HuH-7 (cell line): ENCODE data around the gene CD24.
"Not testable (repeated sequence)": the region's sequence is repeated elsewhere in the genome, so short reads cannot be mapped to it uniquely, and the experiment has no call there.

Source experiments
- DNase-seq: peaks from one replicate; pipeline ENCODE4 v3.0.0; 2011; ENCODE audit warnings: low spot score

CD24 gene, protein sequence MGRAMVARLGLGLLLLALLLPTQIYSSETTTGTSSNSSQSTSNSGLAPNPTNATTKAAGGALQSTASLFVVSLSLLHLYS

DNA sequence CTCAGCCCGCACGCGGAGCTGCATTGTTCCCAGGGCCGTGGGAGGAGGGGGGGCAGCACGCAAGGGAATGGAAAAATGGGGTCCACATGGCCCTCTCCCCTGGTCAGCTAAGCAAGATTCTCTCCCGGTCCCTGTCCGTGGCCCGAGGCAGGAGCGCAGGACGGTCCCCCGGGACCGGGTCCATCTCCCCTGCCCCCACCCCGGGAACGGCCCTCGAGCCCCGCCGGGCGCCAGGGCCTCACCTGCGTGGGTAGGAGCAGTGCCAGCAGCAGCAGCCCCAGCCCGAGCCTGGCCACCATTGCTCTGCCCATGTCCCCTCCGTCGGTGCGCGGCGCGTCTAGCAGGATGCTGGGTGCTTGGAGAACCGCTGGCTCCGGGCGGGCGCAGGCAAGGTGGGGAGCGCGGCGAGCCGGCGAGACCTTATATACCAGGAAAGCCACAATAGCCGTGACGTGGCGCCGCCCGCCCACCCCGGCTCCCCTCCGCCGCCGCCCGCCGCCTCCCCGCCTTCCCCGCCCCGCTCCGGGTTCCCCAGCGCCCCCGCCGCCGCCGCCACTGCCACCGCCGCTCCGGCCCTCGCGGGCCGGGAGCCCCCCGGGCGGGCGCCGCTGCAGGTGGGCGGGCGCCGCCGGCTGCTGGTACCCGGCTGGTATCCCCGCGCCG, at the start of gene CD24:
CD24 (minus strand) TSS at position 394 of the 663 bp plus-strand sequence; CDS start at position 311, 83 bp downstream.
- DNase-seq: peak; percentile 69

DNA sequence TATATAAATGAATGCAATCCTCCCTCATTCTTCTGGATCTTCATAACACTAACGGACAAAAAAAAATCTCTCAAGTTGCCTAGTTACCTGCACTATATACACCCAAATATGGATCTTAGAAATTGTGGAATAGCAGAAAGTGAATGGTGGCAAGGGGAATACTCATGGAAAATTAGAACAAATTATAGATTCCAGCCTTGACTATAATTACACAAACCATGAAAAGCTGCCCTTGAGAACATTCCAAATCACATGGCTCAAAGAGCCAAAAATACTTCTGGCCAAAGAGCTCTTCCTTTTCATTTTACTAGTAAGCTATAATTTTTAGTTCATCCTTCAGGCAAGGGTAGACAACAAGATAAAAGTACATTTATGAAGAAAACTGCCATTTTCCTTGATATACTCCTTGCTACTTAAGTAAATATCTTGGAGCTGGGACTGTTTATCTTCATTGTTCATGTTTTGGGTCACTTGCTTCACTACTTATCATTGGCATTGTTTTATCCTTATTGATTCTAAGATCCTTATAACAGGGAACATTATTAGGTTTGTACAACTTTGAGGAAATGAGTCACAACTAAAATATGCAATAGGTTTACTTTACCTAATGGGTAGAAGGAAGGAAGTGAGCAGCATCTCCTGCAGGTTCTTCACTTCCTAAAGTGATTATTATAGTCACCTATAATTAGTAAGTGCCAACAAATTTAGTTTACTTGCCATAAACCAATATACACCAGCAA, 47.1 kb upstream of the CD24 start:
- DNase-seq: no peak

DNA sequence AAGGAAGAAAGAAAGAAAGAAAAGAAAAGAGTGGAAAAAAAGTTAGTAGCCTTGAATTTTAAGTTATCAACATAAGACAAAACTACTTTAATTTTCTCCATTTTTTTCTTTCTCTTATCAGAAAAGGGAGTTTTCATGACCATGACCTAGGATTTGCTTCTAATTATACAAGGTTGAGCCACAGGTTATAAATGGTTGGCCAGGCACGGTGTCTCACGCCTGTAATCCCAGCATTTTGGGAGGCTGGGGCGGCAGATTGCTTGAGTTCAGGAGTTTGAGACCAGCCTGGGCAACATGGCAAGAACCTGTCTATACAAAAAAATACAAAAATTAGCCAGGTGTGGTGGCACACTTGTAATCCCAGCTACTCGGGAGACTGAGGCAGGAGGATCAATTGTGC, 45.7 kb upstream of the CD24 start:
- DNase-seq: no peak

DNA sequence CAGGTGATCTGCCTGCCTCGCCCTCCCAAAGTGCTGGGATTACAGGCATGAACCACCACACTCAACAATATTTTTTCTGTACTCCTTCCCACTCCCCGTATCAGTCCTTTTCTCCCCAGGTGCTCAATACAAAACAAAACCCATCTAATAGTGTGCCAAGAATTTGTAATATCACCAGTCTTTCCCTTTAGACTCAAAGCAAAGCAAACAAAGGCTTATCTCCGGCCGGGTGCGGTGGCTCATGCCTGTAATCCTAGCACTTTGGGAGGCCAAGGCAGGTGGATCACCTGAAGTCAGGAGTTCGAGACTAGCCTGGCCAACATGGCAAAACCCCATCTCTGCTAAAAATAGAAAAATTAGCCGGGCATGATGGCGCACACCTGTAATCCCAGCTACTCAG, 45.1 kb upstream of the CD24 start:
- not testable (repeated sequence) for DNase-seq

DNA sequence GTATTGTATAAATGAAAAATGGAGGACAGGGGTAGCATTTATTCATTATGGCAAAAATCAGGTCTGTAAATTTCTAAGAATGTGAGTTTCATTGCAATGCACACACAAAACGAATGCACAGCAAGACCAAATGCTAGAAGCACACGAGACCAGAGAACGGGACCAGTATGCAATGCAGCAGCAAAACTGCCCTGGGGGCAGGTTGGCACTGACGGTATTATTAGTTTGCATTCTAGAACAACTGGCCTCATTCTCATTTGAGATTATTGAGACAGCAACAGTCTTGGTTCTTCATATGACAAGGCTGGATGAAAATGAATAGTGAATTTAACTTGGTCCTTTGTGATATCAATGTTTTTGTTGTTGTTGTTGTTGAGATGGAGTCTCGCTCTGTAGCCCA, 44.5 kb upstream of the CD24 start:
- no peak for DNase-seq

DNA sequence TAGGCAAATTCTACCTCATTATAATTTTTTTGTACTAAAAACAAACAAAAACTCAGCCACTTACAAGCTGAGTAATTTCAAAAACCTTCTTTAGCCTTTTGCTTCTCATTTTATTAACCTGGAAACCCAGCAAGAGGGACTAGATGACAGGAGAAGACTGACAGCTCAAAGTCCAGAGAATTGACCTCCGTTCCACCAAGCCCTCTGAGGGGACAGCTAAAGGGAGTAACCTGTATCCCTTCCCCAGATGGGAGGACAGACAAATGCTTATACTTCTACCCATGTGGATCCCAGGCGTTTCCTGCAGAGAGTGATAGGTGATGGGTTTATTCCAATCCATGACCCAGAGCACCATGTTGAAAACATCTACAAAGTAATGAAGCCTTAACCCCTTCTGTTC, 35.0 kb upstream of the CD24 start:
- peak; percentile 33 for DNase-seq

DNA sequence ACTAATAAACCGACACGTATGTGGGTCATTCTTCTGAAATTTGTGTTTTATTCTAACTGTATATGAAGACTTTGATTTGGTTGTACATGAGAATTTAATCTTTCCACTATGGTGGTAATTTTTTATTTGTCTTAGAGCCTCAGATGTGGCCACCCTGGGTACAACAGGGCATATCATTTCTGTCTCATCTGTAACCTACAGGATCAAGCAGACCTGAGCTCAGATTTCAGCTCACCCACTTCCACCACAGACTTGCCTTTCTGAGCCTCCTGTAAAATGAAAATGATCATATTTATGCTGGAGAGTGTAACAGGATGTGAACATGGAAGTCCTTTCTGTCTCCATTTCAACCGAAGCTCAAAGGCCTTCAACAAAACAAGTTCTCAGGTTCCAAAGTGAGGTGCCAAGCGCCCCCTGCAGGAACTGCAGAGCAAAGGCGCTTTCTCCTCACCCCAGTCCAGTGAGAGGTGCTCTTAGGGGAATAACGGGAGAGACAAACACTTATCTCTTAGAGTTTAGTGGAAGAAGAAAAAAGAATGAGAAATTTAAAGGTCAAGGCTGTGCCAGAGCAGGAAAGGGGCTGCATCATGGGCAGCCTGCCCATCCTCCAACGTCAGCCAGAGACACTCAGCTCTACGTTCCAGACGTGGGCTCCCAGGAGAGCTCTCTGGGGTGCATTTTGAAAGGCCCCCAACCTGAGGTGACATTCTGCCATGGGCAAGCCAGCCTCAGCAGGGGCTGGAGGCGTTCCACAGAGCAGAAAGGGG, 23.0 kb upstream of the CD24 start:
- DNase-seq: peak; percentile 66

DNA sequence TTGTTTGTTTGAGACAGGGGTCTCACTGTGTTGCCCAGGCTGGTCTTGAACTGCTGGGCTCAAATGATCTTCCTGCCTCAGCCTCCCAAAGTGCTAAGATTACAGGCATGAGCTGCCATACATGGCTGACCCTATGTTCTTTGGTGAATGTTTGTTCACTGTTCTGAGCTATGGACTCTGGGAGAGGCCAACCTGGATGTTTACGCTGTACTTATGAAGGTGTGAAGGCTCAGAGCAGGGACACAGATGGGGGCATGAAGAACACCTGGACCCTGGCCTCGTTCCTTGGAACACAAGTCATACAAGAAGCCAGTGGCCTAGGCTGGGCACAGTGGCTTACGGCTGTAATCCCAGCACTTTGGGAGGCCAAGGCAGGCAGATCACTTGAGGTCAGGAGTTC, 21.1 kb upstream of the CD24 start:
- DNase-seq: no peak

DNA sequence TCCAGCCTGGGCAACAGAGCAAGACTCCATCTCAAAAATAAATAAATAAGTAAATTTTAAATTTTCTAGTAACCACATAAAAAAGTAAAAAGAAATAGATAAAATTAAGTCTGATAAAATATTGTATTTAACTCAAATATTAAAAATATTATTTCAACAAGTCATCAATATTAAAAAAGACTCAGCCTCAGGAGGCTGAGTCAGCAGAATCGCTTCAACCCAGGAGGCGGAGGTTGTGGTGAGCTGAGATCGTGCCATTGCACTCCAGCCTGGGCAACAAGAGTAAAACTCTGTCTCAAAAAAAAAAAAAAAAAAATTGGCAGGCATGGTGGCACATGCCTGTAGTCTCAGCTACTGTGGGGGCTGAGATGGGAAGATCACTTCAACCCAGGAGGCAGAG, 15.2 kb upstream of the CD24 start:
- DNase-seq: not testable (repeated sequence)

DNA sequence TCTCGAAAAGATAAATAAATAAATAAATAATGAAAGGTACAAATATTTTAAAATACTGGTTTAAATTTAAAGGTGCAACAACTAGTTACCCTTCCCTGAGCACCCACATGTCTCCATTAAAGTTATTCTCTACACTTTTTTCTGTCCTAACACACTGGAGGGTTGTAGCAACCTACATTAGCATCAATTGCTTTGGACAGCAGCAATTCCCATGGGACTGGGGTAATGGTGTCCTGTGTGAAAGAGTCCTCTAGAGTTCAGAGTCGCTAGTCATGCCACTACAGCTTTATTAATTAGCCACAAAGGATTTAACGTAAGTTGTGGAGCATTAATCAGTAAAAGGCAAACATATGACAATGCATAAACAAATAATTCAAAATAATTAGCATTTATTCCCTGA, 14.1 kb upstream of the CD24 start:
- DNase-seq: no peak

DNA sequence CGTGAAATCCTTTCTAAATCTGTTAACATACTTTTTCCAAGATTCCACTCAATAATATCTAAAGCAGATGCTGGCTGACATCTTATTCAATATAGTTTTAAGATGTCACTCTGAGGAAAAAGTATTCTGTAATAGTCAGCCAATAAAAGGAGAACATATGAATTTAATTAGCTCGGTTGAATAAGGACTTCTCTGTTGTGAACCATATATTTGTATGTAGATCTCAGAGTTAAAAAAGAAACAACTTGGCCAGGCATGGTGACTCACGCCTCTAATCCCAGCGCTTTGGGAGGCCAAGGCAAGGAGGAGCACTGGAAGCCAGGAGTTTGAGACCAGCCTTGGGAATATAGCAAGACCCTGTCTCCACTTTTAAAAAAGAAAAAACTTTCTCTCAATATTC, 7.4 kb upstream of the CD24 start:
- no peak for DNase-seq

DNA sequence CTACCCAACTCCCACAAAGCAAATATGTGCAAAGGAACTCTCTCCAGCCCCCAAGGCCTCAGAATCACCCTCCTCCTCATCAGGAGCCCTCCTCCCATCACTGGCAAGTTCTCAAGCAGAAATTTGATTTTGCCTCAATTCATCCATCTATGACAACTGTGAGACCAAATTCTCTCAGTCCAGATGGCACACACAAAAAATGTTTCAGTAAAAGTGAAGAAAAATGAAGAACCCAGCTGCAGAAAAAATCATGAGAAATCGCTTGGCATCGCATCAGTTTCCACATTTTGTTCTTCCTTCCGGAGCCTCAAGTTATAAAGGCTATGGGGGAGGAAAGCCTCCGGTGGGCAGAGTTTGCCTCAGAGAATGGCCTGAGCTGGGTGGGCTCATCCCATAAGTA, 6.4 kb upstream of the CD24 start:
- no peak for DNase-seq

DNA sequence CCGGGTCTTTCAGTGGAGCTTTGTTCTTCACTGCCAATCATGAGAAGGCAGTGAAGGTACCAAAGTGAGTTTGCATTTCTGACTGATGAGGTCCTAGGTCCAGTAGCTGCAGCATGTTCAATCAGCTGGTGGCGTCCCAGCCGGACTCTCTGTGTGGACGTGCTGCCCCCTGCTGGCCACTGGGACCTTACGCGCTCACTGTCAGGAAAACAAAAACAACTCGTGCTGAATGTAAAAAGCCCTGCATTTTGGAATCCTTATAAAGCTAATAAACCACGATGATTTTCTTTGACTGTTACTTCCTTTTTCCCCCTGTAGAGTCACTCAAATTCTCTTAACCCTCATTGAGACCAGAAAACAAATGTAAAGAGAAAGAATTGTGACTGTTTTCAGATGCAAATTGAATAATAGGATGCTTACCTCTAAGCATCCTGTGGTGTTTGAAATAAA, 4.9 kb upstream of the CD24 start:
- peak; percentile 80 for DNase-seq

DNA sequence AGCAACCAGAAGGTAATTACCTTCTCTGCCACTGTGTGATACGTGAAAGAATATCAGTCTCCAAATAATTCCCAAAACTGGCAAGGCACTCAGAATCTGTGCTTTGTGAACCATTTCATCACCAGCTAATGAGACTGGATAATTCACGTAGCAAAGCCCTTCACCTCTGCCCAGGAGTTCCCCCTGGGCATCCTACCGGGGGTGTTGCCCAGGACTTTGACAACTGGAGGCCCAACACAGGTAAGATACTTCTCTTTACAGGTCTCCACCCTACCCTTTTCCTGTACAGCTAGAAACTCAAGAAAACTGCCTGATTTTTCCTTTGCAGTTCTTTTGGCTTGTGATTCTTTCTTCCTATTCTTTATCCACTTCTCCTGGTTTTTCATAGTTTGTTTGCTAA, 2.7 kb upstream of the CD24 start:
- no peak for DNase-seq

DNA sequence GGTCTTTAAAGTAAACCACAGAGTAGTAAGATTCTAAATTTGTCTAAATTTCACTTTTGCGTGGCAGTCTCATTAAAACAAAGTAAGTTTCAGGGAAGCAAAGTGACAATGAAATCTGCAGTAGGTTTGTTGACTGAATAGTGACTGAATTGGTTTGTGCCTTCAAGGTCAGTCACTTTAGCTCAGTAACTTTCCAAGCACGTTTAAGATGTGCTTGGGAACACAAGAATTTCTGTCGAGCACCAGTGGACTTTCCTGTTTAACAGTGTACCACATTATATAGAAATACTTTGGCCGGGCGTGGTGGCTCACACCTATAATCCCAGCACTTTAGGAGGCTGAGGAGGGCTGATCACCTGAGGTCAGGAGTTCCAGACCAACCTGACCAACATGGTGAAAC, 1.7 kb upstream of the CD24 start:
- DNase-seq: no peak

DNA sequence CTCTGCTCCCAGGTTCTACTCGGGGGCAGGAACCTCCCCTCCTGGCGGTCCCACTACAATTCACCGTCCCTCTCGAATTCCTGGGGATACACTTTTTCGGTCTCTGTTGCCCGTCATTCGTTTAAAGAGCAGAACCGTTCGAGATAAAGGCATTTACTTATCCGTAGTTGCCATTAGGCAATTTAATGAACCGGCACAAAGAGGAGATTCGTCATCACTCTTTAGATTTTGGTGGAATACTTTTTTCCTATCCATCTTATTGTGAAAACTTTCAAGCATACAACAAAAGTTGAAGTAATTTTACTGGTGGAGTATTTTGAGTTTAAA, 1.2 kb upstream of the CD24 start:
- DNase-seq: no peak

DNA sequence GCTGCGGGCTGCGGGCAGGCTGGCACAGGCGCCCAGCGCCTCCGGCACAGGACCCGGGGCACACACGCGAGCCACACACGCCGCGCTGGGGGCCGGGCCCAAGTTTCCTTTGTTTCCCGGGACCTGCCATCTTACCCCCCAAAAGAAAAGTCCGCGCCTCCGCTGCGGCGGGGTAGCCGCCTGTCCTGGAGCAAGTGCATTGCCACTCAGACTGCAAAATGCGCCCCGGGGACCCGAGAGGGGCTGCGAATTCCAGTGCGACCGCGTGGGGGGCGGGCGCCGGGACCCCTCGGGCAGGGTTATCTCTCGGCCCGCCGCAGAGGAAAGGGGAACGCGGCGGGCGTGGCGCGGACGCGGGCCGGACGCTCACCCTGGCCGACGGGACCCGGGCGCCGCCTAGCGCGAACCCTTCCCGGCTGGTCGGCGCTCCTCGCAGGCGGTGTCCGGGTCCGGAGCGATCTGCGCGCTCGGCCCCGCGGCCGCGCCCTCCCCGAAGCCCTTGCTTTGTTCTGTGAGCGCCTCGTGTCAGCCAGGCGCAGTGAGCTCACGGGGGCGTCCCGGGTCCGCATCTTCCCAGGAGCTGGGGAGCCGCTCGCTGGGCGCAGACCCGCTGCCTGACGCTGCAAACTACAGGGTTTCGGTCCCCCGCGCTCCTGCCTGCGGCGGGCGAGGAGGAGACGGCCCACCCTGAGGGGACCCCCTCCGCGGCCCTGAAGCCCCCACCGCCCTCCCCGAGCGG, 639 bp upstream of the CD24 start:
- peak; percentile 53 for DNase-seq

DNA sequence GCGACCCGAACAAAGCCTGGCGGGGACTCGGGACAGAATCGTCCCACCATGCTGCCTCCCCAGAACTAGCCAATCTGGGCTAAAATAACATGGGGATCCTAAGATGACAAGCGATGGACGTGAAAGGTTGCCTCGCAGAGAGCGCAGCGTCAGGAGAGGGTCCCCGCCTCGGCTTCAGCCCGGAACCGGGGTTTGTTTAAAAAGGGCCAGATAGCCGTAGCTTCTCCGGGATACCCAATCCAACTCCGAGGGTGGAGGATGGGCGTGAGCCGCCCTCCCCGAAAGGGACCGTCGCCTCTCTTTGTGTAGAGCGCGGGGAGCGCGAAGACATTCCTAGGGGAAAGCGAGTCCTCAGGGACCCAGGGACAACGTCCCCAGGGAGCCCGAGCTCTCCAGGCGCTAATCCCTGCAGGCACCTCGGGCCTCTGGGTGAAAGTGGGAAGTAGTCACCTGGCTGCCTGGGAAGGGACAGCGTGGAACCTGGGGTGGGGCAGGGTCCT, 643 bp downstream of the CD24 start:
- DNase-seq: peak; percentile 31

DNA sequence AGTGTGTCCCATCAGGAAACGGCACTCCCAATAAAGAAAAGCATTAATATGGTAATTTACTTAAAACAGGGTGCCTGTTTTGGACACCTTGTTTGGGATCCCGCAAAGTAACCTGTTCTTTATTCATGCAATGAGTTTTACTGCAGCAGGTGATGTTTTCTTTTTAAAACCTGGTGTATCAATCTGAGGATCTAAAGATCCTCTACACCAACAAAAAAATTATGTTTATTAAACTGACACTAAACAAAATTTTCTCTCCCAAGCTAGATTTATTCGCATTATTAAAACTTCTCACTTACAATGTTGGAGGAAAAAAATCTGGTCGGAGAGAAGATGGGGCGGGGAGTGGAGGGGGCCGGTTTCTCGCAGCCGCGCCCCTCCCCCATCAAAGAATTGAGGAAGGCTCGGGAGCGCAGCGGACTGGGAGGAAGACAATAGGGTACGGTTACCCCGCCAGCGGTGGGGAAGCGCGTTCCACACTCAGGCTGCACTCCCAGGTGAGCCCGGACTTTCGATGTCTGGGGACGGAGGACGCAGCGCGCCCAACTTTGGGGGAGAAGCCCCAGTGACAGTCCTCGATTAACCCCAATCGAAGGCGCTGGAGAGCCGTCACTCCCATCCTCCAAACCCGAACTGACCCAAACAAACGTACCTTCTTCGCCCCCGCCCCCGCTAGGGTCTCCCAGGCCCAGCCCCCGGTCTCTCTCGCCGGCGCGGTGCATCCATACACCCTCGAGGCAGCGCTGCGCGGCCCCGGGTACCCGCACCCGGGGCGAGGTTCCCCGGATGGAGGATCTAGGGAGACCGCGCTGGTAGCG, 1.3 kb downstream of the CD24 start:
- DNase-seq: peak; percentile 50

DNA sequence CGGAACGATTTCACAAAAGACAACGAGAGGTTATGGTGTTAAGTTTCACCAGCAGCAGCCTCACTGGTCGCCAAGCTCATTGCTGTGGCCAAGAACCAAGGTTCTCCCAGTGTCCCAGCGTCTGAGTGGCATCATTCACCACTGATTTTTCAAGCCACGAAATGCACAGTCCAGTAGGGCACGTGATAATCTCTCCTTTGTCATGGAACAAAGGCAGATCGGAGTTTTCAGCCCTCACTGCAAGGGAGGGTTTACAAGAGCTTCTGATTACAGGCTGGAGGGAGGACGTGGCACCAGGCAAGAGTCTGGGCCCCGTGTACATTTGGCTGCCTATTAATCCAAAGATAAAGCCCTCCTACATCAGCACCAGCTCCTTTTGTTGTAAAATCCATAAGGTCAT, 2.0 kb downstream of the CD24 start:
- DNase-seq: peak; percentile 34

DNA sequence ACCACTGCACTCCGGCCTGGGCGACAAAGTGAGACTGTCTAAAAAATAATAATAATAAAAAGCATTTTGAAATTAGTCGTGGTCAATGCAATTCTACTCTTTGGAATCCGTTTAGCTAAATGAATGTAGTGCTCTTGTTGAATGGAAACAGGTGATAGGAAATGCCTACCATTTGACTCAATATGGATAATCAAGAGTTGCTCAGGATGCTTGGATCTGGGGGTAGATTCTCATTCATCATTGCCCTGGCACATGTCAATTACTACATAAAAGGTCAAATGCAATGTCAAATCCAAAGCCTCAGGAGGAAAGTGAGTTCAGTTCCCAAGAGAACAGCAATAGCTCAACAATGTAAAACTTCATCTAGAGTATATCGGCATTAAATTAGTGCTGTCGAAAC, 3.8 kb downstream of the CD24 start:
- DNase-seq: not testable (repeated sequence)
